HUES48 (cell line): ENCODE measurements around the gene ZNF777.
"Not testable (repeated sequence)": the region's sequence is repeated elsewhere in the genome, so short reads cannot be mapped to it uniquely, and the experiment has no call there.

Source experiments
- H3K27ac ChIP-seq: one replicate; pipeline ENCODE4 v1.7.0; 2013; ENCODE audit warnings: low read depth, low read length, inconsistent platforms
- H3K27me3 ChIP-seq: 2 replicates; pipeline ENCODE4 v1.6.1; 2013; ENCODE audit warnings: mild to moderate bottlenecking, low read length; ENCODE audit not compliant: control insufficient read depth, insufficient read depth
- H3K36me3 ChIP-seq: 2 replicates; pipeline ENCODE4 v1.6.1; 2013; ENCODE audit warnings: low read length; ENCODE audit not compliant: control insufficient read depth, insufficient read depth
- H3K4me1 ChIP-seq: 2 replicates; pipeline ENCODE4 v1.6.1; 2013; ENCODE audit warnings: mild to moderate bottlenecking, low read length; ENCODE audit not compliant: control insufficient read depth, insufficient read depth
- H3K4me3 ChIP-seq: 2 replicates; pipeline ENCODE4 v1.5.1; 2013; ENCODE audit warnings: mild to moderate bottlenecking, low read depth, low read length
- H3K9ac ChIP-seq: 2 replicates; pipeline ENCODE4 v1.6.1; 2013; ENCODE audit warnings: mild to moderate bottlenecking, low read depth, low read length, moderate library complexity
- H3K9me3 ChIP-seq: 2 replicates; pipeline ENCODE4 v1.6.1; 2013; ENCODE audit warnings: low read length; ENCODE audit not compliant: control insufficient read depth, insufficient read depth

ZNF777 gene

GRCh38 chr7:149427893-149428292 is 33.0 kb downstream of the ZNF777 start:
- H3K27ac ChIP-seq, result no peak overlapping the region
- H3K36me3 ChIP-seq, result peaks cover 10% of the 10 kb centered on the region; the same call in 1 of the 2 replicates
- H3K4me1 ChIP-seq, result no peaks in the 10 kb centered on the region
- no peaks in the 10 kb centered on the region for H3K9me3 ChIP-seq
- H3K9ac ChIP-seq, result no peak overlapping the region
- no peaks in the 10 kb centered on the region for H3K27me3 ChIP-seq
- no peak overlapping the region for H3K4me3 ChIP-seq

- no peaks in the 10 kb centered on the region for H3K9me3 ChIP-seq
- H3K27ac ChIP-seq, result no peak overlapping the region
- no peaks in the 10 kb centered on the region for H3K27me3 ChIP-seq
- H3K9ac ChIP-seq, result no peak overlapping the region
- peaks cover 5% of the 10 kb centered on the region; the same call in 1 of the 2 replicates for H3K36me3 ChIP-seq
- no peaks in the 10 kb centered on the region for H3K4me1 ChIP-seq
- H3K4me3 ChIP-seq, result no peak overlapping the region
Measured at GRCh38 chr7:149427096-149427680, 33.7 kb downstream of the ZNF777 start.

- no peak overlapping the region for H3K27ac ChIP-seq
- H3K27me3 ChIP-seq, result no peaks in the 10 kb centered on the region
- H3K9me3 ChIP-seq, result no peaks in the 10 kb centered on the region
- H3K9ac ChIP-seq, result no peak overlapping the region
- H3K36me3 ChIP-seq, result no peaks in the 10 kb centered on the region
- H3K4me1 ChIP-seq, result no peaks in the 10 kb centered on the region
- no peak overlapping the region for H3K4me3 ChIP-seq
Measured at GRCh38 chr7:149423449-149424110, 37.3 kb downstream of the ZNF777 start.

GRCh38 chr7:149422914-149423301 is 38.0 kb downstream of the ZNF777 start:
- Histone ChIP-seq H3K27ac (no peak overlapping the region), H3K36me3 (no peaks in the 10 kb centered on the region), H3K9ac (no peak overlapping the region; the same call in 1 of the 2 replicates), H3K9me3 (no peaks in the 10 kb centered on the region), H3K4me3 (peak overlapping the region; percentile 60; the same call in 1 of the 2 replicates), H3K27me3 (no peaks in the 10 kb centered on the region), H3K4me1 (no peaks in the 10 kb centered on the region)

- peak overlapping the region; percentile 61 for H3K27ac ChIP-seq
- H3K9ac ChIP-seq, result no peak overlapping the region; the same call in 1 of the 2 replicates
- H3K27me3 ChIP-seq, result no peaks in the 10 kb centered on the region
- H3K9me3 ChIP-seq, result no peaks in the 10 kb centered on the region
- no peaks in the 10 kb centered on the region for H3K36me3 ChIP-seq
- H3K4me3 ChIP-seq, result peak overlapping the region; percentile 60
- no peaks in the 10 kb centered on the region for H3K4me1 ChIP-seq
Measured at GRCh38 chr7:149422162-149422913, 38.5 kb downstream of the ZNF777 start.

GRCh38 chr7:149420006-149420405 is 40.9 kb downstream of the ZNF777 start:
- no peaks in the 10 kb centered on the region for H3K36me3 ChIP-seq
- no peak overlapping the region for H3K9ac ChIP-seq
- H3K27ac ChIP-seq, result no peak overlapping the region
- H3K27me3 ChIP-seq, result no peaks in the 10 kb centered on the region
- H3K9me3 ChIP-seq, result no peaks in the 10 kb centered on the region
- H3K4me3 ChIP-seq, result no peak overlapping the region
- no peaks in the 10 kb centered on the region for H3K4me1 ChIP-seq

- Histone ChIP-seq H3K27ac (no peak overlapping the region), H3K36me3 (no peaks in the 10 kb centered on the region), H3K4me1 (no peaks in the 10 kb centered on the region), H3K9ac (peak overlapping the region; percentile 48; the same call in 1 of the 2 replicates), H3K27me3 (no peaks in the 10 kb centered on the region), H3K4me3 (peak overlapping the region; percentile 90), H3K9me3 (no peaks in the 10 kb centered on the region)
Measured at GRCh38 chr7:149415391-149416071, 45.3 kb downstream of the ZNF777 start.

GRCh38 chr7:149414745-149415390 is 46.0 kb downstream of the ZNF777 start:
- peak overlapping the region; percentile 63 for H3K27ac ChIP-seq
- H3K27me3 ChIP-seq, result no peaks in the 10 kb centered on the region
- H3K4me1 ChIP-seq, result no peaks in the 10 kb centered on the region
- peak overlapping the region; percentile 90 for H3K4me3 ChIP-seq
- H3K36me3 ChIP-seq, result no peaks in the 10 kb centered on the region
- H3K9ac ChIP-seq, result peak overlapping the region; percentile 48; the same call in 1 of the 2 replicates
- no peaks in the 10 kb centered on the region for H3K9me3 ChIP-seq

- Histone ChIP-seq H3K4me3 (peak overlapping the region; percentile 90), H3K36me3 (no peaks in the 10 kb centered on the region), H3K4me1 (no peaks in the 10 kb centered on the region), H3K9ac (no peak overlapping the region), H3K27me3 (no peaks in the 10 kb centered on the region), H3K9me3 (no peaks in the 10 kb centered on the region), H3K27ac (no peak overlapping the region)
Measured at GRCh38 chr7:149414171-149414570, 46.7 kb downstream of the ZNF777 start.

GRCh38 chr7:149413083-149413482 is 47.8 kb downstream of the ZNF777 start:
- H3K9me3 ChIP-seq, H3K4me3 ChIP-seq, H3K27me3 ChIP-seq, H3K9ac ChIP-seq, H3K4me1 ChIP-seq, H3K27ac ChIP-seq, H3K36me3 ChIP-seq: not testable (repeated sequence)
